HG03045 (cell line): Measurements from ENCODE around the gene LCN2.
"Not testable (repeated sequence)": the region's sequence is repeated elsewhere in the genome, so short reads cannot be mapped to it uniquely, and the experiment has no call there.

Source experiments
- ATAC-seq: cut with Tn5 transposase; IDR thresholded peaks from one replicate; pipeline ENCODE4 v1.9.1; 2021; ENCODE audit warnings: mild to moderate bottlenecking, moderate library complexity; ENCODE audit not compliant: unreplicated experiment

LCN2 gene

GRCh38 chr9:128163523-128164306 lies 14.5 kb downstream of the LCN2 start:
- ATAC-seq, result no peak

- ATAC-seq, result no peak
Measured at GRCh38 chr9:128164307-128164885, 15.1 kb downstream of the LCN2 start.

- ATAC-seq, result no peak
Measured at GRCh38 chr9:128166169-128166568, 16.9 kb downstream of the LCN2 start.

- ATAC-seq, result no peak
Measured at GRCh38 chr9:128167209-128167608, 18.0 kb downstream of the LCN2 start.

- ATAC-seq, result no peak
Measured at GRCh38 chr9:128168731-128169308, 19.6 kb downstream of the LCN2 start.

- no peak for ATAC-seq
Measured at GRCh38 chr9:128169492-128169891, 20.2 kb downstream of the LCN2 start.

GRCh38 chr9:128169925-128170324 lies 20.7 kb downstream of the LCN2 start:
- ATAC-seq, result no peak

GRCh38 chr9:128174062-128174461 lies 24.8 kb downstream of the LCN2 start:
- ATAC-seq, result no peak

- ATAC-seq, result no peak
Measured at GRCh38 chr9:128175102-128175563, 25.9 kb downstream of the LCN2 start.

GRCh38 chr9:128175726-128176125 lies 26.5 kb downstream of the LCN2 start:
- ATAC-seq, result no peak

- no peak for ATAC-seq
Measured at GRCh38 chr9:128178806-128179431, 29.7 kb downstream of the LCN2 start.

GRCh38 chr9:128180001-128180400 lies 30.7 kb downstream of the LCN2 start:
- no peak for ATAC-seq

GRCh38 chr9:128180447-128180846 lies 31.2 kb downstream of the LCN2 start:
- no peak for ATAC-seq

- not testable (repeated sequence) for ATAC-seq
Measured at GRCh38 chr9:128181480-128181879, 32.2 kb downstream of the LCN2 start.

GRCh38 chr9:128182893-128183588 lies 33.8 kb downstream of the LCN2 start:
- no peak for ATAC-seq

- ATAC-seq, result no peak
Measured at GRCh38 chr9:128185979-128186965, 37.0 kb downstream of the LCN2 start.

- ATAC-seq, result no peak
Measured at GRCh38 chr9:128187361-128187760, 38.1 kb downstream of the LCN2 start.

- no peak for ATAC-seq
Measured at GRCh38 chr9:128188209-128188608, 39.0 kb downstream of the LCN2 start.

GRCh38 chr9:128190013-128190412 lies 40.8 kb downstream of the LCN2 start:
- ATAC-seq, result no peak
